Activated gamma-delta T cell (primary cell): ENCODE results near the gene SFTPA2.
"Not testable (repeated sequence)": the region's sequence is repeated elsewhere in the genome, so short reads cannot be mapped to it uniquely, and the experiment has no call there.

Source experiments
- DNase-seq: peaks from one replicate; lab custom pipeline; 2025; lab: John Stamatoyannopoulos, UW

SFTPA2 gene

GRCh38 chr10:79511891-79512583 is 48.2 kb downstream of the SFTPA2 start, which contains the start of gene EIF5AL1:
TSS of gene EIF5AL1 (plus strand) at chr10:79512533. CDS start at chr10:79512650, 117 bp downstream.
- not testable (repeated sequence) for DNase-seq

GRCh38 chr10:79509934-79510508 is 50.2 kb downstream of the SFTPA2 start:
- DNase-seq = not testable (repeated sequence)

- DNase-seq = not testable (repeated sequence)
These were observed 50.8 kb downstream of the SFTPA2 start for GRCh38 chr10:79509306-79509933.

- DNase-seq = not testable (repeated sequence)
These were observed 52.0 kb downstream of the SFTPA2 start for GRCh38 chr10:79508245-79508644.

- DNase-seq = no peak
These were observed 52.6 kb downstream of the SFTPA2 start for GRCh38 chr10:79507440-79508167.
